GM12878 (cell line): Measurements from ENCODE around the gene TSPAN11. TPM values are rescaled to one million over a fixed set of nuclear protein-coding genes. Genes with fewer than 3 reads are reported as not detected.

Experiments used
- ATAC-seq: fragments of 200-7000 bp; cut with Tn5 transposase; 3 replicates; pipeline ENCODE4 v1.9.1; 2020; ENCODE audit warnings: mild to moderate bottlenecking, moderate library complexity
- BruUV-seq: library from RNA; stranded (reverse); fragments of 400-500 nt; replicated peaks from 2 replicates; lab custom pipeline; 2021; lab: Mats Ljungman, UMichigan
- CTCF ChIA-PET: fragments of 300-600 bp; sonication (Branson Sonifier 250); formaldehyde crosslinking; extraction: SDS; loops from one replicate; lab custom pipeline; 2021; ENCODE audit warnings: inconsistent platforms; lab: Yijun Ruan, JAX
- POLR2A ChIA-PET: fragments of 350-600 bp; formaldehyde crosslinking; extraction: SDS; loops from one replicate; lab custom pipeline; 2021; ENCODE audit warnings: inconsistent platforms; lab: Charles Lee
- RAD21 ChIA-PET: fragments of 300-600 bp; sonication (Branson Sonifier 250); formaldehyde crosslinking; loops from one replicate; lab custom pipeline; 2023; ENCODE audit warnings: antibody characterized with exemption; ENCODE audit not compliant: unreplicated experiment; lab: Charles Lee
- SMC1A ChIA-PET: fragments of 300-600 bp; sonication (Branson Sonifier 250); formaldehyde crosslinking; loops from one replicate; lab custom pipeline; 2023; ENCODE audit not compliant: unreplicated experiment, uncharacterized antibody; lab: Charles Lee
- DNase-seq: peaks from one replicate; pipeline ENCODE4 v3.0.0-alpha.2; 2011; ENCODE audit warnings: low read depth, low spot score
- FAIRE-seq: peaks from 3 replicates; lab custom pipeline; 2011; peaks lifted over from hg19 to GRCh38; lab: Jason Lieb, UNC
- H2AFZ ChIP-seq: 2 replicates; pipeline ENCODE4 v1.6.0; 2011; ENCODE audit warnings: low read depth, low read length, control low read depth; ENCODE audit not compliant: control insufficient read depth
- H3K27ac ChIP-seq: 2 replicates; pipeline ENCODE4 v1.5.1; 2011; ENCODE audit warnings: control low read depth; ENCODE audit not compliant: control insufficient read depth, insufficient read depth
- H3K27me3 ChIP-seq, 2 experiments: replicated peaks in 1 of 2; 2 replicates each; pipeline versions ENCODE4 v1.6.0 to v1.6.1; 2011; ENCODE audit warnings: low read length in 1 of 2; ENCODE audit not compliant: control insufficient read depth in 2 of 2, insufficient read depth in 2 of 2
- H3K36me3 ChIP-seq, 2 experiments: 2 replicates each; pipeline ENCODE4 v1.5.1; 2011; ENCODE audit warnings: low read length in 1 of 2; ENCODE audit not compliant: control insufficient read depth in 2 of 2, insufficient read depth in 2 of 2
- H3K4me1 ChIP-seq: 2 replicates; pipeline ENCODE4 v1.6.1; 2011; ENCODE audit warnings: mild to moderate bottlenecking, low read length, moderate library complexity, mixed read lengths; ENCODE audit not compliant: control insufficient read depth, insufficient read depth
- H3K4me2 ChIP-seq: 2 replicates; pipeline ENCODE4 v1.6.0; 2011; ENCODE audit warnings: control low read depth; ENCODE audit not compliant: control insufficient read depth, insufficient read depth
- H3K4me3 ChIP-seq: fragments of 200-600 bp; sonication (generic); 2 replicates; pipeline ENCODE4 v1.5.1; 2016
- H3K79me2 ChIP-seq: 2 replicates; pipeline ENCODE4 v1.6.0; 2011; ENCODE audit warnings: low read length; ENCODE audit not compliant: control insufficient read depth, insufficient read depth
- H3K9ac ChIP-seq: 2 replicates; pipeline ENCODE4 v1.8.0; 2011; ENCODE audit warnings: low read length, control low read depth, mixed read lengths; ENCODE audit not compliant: control insufficient read depth, insufficient read depth
- H3K9me3 ChIP-seq: replicated peaks from 3 replicates; pipeline ENCODE4 v1.5.1; 2011; ENCODE audit warnings: mild to moderate bottlenecking, low read length; ENCODE audit not compliant: control insufficient read depth, insufficient read depth
- H4K20me1 ChIP-seq: 2 replicates; pipeline ENCODE4 v1.6.0; 2011; ENCODE audit not compliant: control insufficient read depth, insufficient read depth
- BACH1 ChIP-seq: fragments of 450-650 bp; IDR thresholded peaks from 2 replicates; pipeline ENCODE4 v1.6.1; 2017; ENCODE audit warnings: mild to moderate bottlenecking, borderline replicate concordance
- CBX5 ChIP-seq: sonication (generic); IDR thresholded peaks from 2 replicates; pipeline ENCODE4 v1.6.1; 2016; ENCODE audit warnings: low read depth, moderate library complexity, mild to moderate bottlenecking, inconsistent platforms
- CREM ChIP-seq: IDR thresholded peaks from 2 replicates; pipeline ENCODE4 v1.6.1; 2014; ENCODE audit warnings: antibody characterized with exemption, low read depth
- EED ChIP-seq: sonication (generic); IDR thresholded peaks from 2 replicates; pipeline ENCODE4 v1.6.1; 2016; ENCODE audit warnings: antibody characterized with exemption, low read depth
- ESRRA ChIP-seq: IDR thresholded peaks from 2 replicates; pipeline ENCODE4 v1.6.1; 2012; ENCODE audit warnings: mild to moderate bottlenecking, low read length, improper control_type of control experiment
- HDAC2 ChIP-seq: fragments of 200-600 bp; sonication (generic); IDR thresholded peaks from 2 replicates; pipeline ENCODE4 v1.6.1; 2017
- HDAC6 ChIP-seq: fragments of 200-600 bp; sonication (generic); IDR thresholded peaks from one replicate; pipeline ENCODE4 v1.8.0; 2017; ENCODE audit warnings: antibody characterized with exemption; ENCODE audit not compliant: unreplicated experiment
- HDGF ChIP-seq: fragments of 450-650 bp; IDR thresholded peaks from 2 replicates; pipeline ENCODE4 v1.6.1; 2016; ENCODE audit warnings: antibody characterized with exemption
- IKZF2 ChIP-seq, 2 experiments: fragments of 450-650 bp; IDR thresholded peaks; 2 replicates each; pipeline ENCODE4 v1.6.1; 2017; ENCODE audit warnings: mild to moderate bottlenecking in 2 of 2, moderate library complexity in 2 of 2
- IRF4 ChIP-seq: IDR thresholded peaks from 2 replicates; pipeline ENCODE4 v1.6.1; 2011; ENCODE audit warnings: low read depth, low read length
- LARP7 ChIP-seq: fragments of 450-650 bp; IDR thresholded peaks from 2 replicates; pipeline ENCODE4 v1.6.1; 2017; ENCODE audit warnings: mild to moderate bottlenecking
- MYB ChIP-seq: fragments of 150-350 bp; IDR thresholded peaks from 2 replicates; pipeline ENCODE4 v1.6.1; 2014; ENCODE audit warnings: mild to moderate bottlenecking, low read depth, low read length, borderline replicate concordance
- NFYB ChIP-seq: IDR thresholded peaks from 2 replicates; pipeline ENCODE4 v1.6.1; 2011; ENCODE audit warnings: low read depth, mild to moderate bottlenecking, low read length, improper control_type of control experiment, moderate library complexity; ENCODE audit not compliant: insufficient read depth
- NR2C2 ChIP-seq: IDR thresholded peaks from 2 replicates; pipeline ENCODE4 v1.6.1; 2011; ENCODE audit warnings: borderline replicate concordance, low read depth; ENCODE audit not compliant: control insufficient read depth, insufficient read length
- RUNX3 ChIP-seq: IDR thresholded peaks from 2 replicates; pipeline ENCODE4 v1.6.1; 2012; ENCODE audit warnings: low read length, inconsistent platforms
- SMARCA5 ChIP-seq: fragments of 450-650 bp; IDR thresholded peaks from 2 replicates; pipeline ENCODE4 v1.6.1; 2017; ENCODE audit warnings: mild to moderate bottlenecking
- SREBF1 ChIP-seq: IDR thresholded peaks from 2 replicates; pipeline ENCODE4 v1.6.1; 2012; ENCODE audit warnings: mild to moderate bottlenecking, low read length
- WGBS: methylation state at CpG from one replicate; pipeline ENCODE4 v1.1.6; 2016; ENCODE audit warnings: low lambda C conversion rate; ENCODE audit not compliant: insufficient replicate concordance, insufficient coverage; ENCODE audit errors: missing lambda C conversion rate; 5-methylcytosine and 5-hydroxymethylcytosine counted together
- in situ Hi-C: fragments of 300-500 bp; cut with MboI; formaldehyde crosslinking; loops from 9 replicates; pipeline ENCODE4 v1.14.3; 2018; ENCODE audit warnings: mixed read lengths
- intact Hi-C: fragments of 100-400 bp; cut with micrococcal nuclease; formaldehyde crosslinking; loops from one replicate; pipeline ENCODE4 v1.14.2; 2022; ENCODE audit not compliant: unreplicated experiment
- polyA plus RNA-seq, 11 experiments: library from polyadenylated mRNA; depleted of rRNA in 4 of 11; unstranded in 6 of 11; stranded (reverse) in 5 of 11; fragments of >200 nt; fragmentation: Nextera tagmentation in 4 of 11; fragmentation: Illumina TruSeq in 1 of 11; extraction: Ambion mirVana in 4 of 11; extraction: Trizol in 1 of 11; gene quantifications; 1 replicate in 1 of 11; 2 replicates in 10 of 11; pipeline versions ENCODE4 v1.2.1 to v1.2.3, GENCODE V29; 2011 to 2016; ENCODE audit warnings: inconsistent platforms in 2 of 11, missing spikeins in 2 of 11, low read depth in 1 of 11
- total RNA-seq, 4 experiments: library from RNA; depleted of rRNA in 3 of 4; stranded (reverse); fragments of >200 nt in 3 of 4; fragmentation: Illumina TruSeq in 1 of 4; extraction: Trizol in 1 of 4; gene quantifications; 2 replicates each; pipeline versions ENCODE4 v1.2.1 to v1.2.3, GENCODE V29; 2013 to 2021
- TF ChIP-seq, protein P1 (sequence below): IDR thresholded peaks from 2 replicates; pipeline ENCODE4 v1.6.1; 2012; ENCODE audit warnings: low read length, inconsistent platforms
- TF ChIP-seq, protein P2 (sequence below): IDR thresholded peaks from 2 replicates; pipeline ENCODE4 v1.6.1; 2011; ENCODE audit warnings: borderline replicate concordance, low read depth, mild to moderate bottlenecking, moderate library complexity, mixed read lengths, low read length; ENCODE audit not compliant: insufficient read depth; ENCODE audit errors: extremely low read length
- TF ChIP-seq, protein P3 (sequence below): IDR thresholded peaks from 2 replicates; pipeline ENCODE4 v1.6.1; 2012; ENCODE audit warnings: low read depth, low read length, improper control_type of control experiment

TSPAN11 gene
- total and polyA plus RNA-seq, 10 of the 15 experiments (the other 5 are each of a cell fraction or from before 2014, with no cell fraction given), result under 0.01 to 0.27 (median 0.04) TPM; not detected in 6

DNA sequence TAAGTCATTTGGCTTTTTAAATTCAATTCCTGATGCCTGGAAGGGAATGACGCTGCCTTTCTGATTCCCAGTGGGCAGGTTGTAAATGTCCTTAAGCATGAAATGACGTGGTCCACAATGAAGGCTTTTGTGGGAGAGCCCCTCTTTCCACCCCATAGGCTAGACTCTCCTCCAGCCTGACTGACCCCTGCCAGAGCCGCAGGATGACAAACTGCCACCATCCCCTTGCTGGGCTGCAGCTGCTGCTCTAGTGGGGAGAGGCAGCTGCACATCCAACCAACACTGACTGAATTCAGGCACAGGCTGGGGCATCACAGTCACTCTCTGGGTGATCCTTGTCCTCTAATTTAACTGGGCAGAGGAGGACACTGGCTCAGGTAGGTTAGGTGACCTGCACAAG lies 6.3 kb downstream of the TSPAN11 start:
- SMC1A ChIA-PET, result no interaction called here
- Histone ChIP-seq H2AFZ (no peak overlapping the region), H3K4me2 (no peak overlapping the region)
- BruUV-seq, result no TSS peak
- RAD21 ChIA-PET, result no interaction called here
- TF ChIP-seq HDAC2 (no peak), NFYB (no peak), SREBF1 (no peak), CREM (no peak), NR2C2 (no peak), BACH1 (no peak), LARP7 (no peak), IRF4 (no peak), RUNX3 (no peak), CBX5 (no peak), EED (no peak), ESRRA (no peak), HDGF (no peak), SMARCA5 (no peak), HDAC6 (no peak), IKZF2 (IDR thresholded peaks at IDR 0.05) (no peak), MYB (no peak)
- TF ChIP-seq, protein P1, sequence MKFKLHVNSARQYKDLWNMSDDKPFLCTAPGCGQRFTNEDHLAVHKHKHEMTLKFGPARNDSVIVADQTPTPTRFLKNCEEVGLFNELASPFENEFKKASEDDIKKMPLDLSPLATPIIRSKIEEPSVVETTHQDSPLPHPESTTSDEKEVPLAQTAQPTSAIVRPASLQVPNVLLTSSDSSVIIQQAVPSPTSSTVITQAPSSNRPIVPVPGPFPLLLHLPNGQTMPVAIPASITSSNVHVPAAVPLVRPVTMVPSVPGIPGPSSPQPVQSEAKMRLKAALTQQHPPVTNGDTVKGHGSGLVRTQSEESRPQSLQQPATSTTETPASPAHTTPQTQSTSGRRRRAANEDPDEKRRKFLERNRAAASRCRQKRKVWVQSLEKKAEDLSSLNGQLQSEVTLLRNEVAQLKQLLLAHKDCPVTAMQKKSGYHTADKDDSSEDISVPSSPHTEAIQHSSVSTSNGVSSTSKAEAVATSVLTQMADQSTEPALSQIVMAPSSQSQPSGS, result no peak
- TF ChIP-seq, protein P2, sequence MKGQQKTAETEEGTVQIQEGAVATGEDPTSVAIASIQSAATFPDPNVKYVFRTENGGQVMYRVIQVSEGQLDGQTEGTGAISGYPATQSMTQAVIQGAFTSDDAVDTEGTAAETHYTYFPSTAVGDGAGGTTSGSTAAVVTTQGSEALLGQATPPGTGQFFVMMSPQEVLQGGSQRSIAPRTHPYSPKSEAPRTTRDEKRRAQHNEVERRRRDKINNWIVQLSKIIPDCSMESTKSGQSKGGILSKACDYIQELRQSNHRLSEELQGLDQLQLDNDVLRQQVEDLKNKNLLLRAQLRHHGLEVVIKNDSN, result no peak
- TF ChIP-seq, protein P3, sequence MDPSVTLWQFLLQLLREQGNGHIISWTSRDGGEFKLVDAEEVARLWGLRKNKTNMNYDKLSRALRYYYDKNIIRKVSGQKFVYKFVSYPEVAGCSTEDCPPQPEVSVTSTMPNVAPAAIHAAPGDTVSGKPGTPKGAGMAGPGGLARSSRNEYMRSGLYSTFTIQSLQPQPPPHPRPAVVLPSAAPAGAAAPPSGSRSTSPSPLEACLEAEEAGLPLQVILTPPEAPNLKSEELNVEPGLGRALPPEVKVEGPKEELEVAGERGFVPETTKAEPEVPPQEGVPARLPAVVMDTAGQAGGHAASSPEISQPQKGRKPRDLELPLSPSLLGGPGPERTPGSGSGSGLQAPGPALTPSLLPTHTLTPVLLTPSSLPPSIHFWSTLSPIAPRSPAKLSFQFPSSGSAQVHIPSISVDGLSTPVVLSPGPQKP, result no peak
- TF ChIP-seq, all 136 proteins: peak for 0
- ChIA-PET POLR2A (no interaction called here), CTCF (no interaction called here)
- intact Hi-C loops, result no loop called here
- Histone ChIP-seq H4K20me1 (no peaks in the 10 kb centered on the region), H3K79me2 (no peaks in the 10 kb centered on the region), H3K4me1 (no peaks in the 10 kb centered on the region), H3K27ac (no peak overlapping the region), H3K4me3 (no peak overlapping the region), H3K9ac (no peak overlapping the region), H3K9me3 (no peaks in the 10 kb centered on the region), H3K27me3 (peaks cover 2% of the 10 kb centered on the region in 2 experiments; a peak in 2 of 4 replicates), H3K36me3 (no peaks in the 10 kb centered on the region)
- in situ Hi-C loops, result no loop called here
- FAIRE-seq (no peak), DNase-seq (no peak), ATAC-seq (no peak)
- WGBS, result 33% methylated on average over 3 of the region's 3 CpGs
